Peyer's patch (tissue), 4 donors: ENCODE data around the gene VPS35L. TPM values are rescaled to one million over a fixed set of nuclear protein-coding genes. Genes with fewer than 3 reads are reported as not detected.
A peak's percentile ranks its signal among the peaks of the same experiment; 100 is the strongest.
"Not testable (repeated sequence)": the region's sequence is repeated elsewhere in the genome, so short reads cannot be mapped to it uniquely, and the experiment has no call there.

Experiments used
- DNase-seq, 3 donors: peaks; one replicate each; pipeline ENCODE4 v3.0.0-alpha.2; 2017 to 2019
- H3K27ac ChIP-seq, 4 donors: fragments of 200-600 bp; sonication (generic); one replicate each; pipeline ENCODE4 v1.5.1; 2016 to 2019
- H3K27me3 ChIP-seq, 2 donors: fragments of 200-600 bp; sonication (generic); one replicate each; pipeline ENCODE4 v1.5.1; 2019
- H3K36me3 ChIP-seq, 3 donors: fragments of 200-600 bp; sonication (generic); one replicate each; pipeline ENCODE4 v1.5.1; 2016 to 2019
- H3K4me1 ChIP-seq, 4 donors: fragments of 200-600 bp; sonication (generic); one replicate each; pipeline ENCODE4 v1.5.1; 2016 to 2019
- H3K4me3 ChIP-seq, 4 donors: fragments of 200-600 bp; sonication (generic); 1 replicate in 3 of 4; 2 replicates in 1 of 4; pipeline ENCODE4 v1.5.1; 2016 to 2019; ENCODE audit warnings: mild to moderate bottlenecking in 1 of 4
- H3K9me3 ChIP-seq, 4 donors: fragments of 200-600 bp; sonication (generic); one replicate each; pipeline ENCODE4 v1.5.1; 2016 to 2019; ENCODE audit warnings: mild to moderate bottlenecking in 1 of 4
- POLR2A ChIP-seq, 2 donors: fragments of 450-650 bp; IDR thresholded peaks; one replicate each; pipeline ENCODE4 v1.5.1; 2017; ENCODE audit warnings: antibody characterized with exemption in 2 of 2, mild to moderate bottlenecking in 2 of 2, moderate library complexity in 2 of 2
- total RNA-seq, 4 donors: library from RNA; depleted of rRNA; stranded (reverse); fragments of >200 nt; gene quantifications; one replicate each; pipeline ENCODE4 v1.1.0, GENCODE V29; 2016
- TF ChIP-seq, protein P1 (sequence below), 6 experiments: fragments of 450-650 bp in 4 of 6; fragments of 200-600 bp in 2 of 6; sonication (generic) in 1 of 6; IDR thresholded peaks; one replicate each; pipeline ENCODE4 v1.5.1; 2017 to 2019; ENCODE audit warnings: antibody characterized with exemption in 6 of 6, mild to moderate bottlenecking in 3 of 6, moderate library complexity in 1 of 6

VPS35L gene
- total RNA-seq, 4 donors from 2014 or later: 35.2 to 71.8 (median 45.2) TPM

DNA sequence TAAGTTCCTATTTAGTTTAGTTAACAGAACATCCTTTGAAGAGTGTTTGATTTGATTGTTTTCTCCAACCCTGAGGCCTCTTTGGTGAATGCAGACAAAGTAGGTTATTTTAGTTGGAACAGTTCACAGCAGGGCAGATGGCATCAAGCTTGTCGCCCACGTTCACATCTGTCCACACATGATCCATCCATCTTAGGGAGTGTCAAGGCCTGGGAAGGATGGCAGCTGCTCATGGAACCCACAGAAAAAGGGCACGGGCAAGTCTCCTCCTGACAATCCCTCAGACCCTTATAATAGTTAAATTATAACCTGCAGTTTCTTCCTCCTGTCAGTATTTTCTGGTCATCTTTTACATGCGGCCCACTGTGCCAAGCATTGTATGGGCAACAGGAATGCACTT, 102.3 kb downstream of the VPS35L start:
- Histone ChIP-seq H3K27me3 (no peaks in the 10 kb centered on the region), H3K36me3 (peaks cover 0 to 60% (median 0%) of the 10 kb centered on the region in 3 donors), H3K27ac (no peak overlapping the region), H3K4me1 (no peaks in the 10 kb centered on the region), H3K9me3 (no peaks in the 10 kb centered on the region), H3K4me3 (no peak overlapping the region)
- TF ChIP-seq, protein P1, sequence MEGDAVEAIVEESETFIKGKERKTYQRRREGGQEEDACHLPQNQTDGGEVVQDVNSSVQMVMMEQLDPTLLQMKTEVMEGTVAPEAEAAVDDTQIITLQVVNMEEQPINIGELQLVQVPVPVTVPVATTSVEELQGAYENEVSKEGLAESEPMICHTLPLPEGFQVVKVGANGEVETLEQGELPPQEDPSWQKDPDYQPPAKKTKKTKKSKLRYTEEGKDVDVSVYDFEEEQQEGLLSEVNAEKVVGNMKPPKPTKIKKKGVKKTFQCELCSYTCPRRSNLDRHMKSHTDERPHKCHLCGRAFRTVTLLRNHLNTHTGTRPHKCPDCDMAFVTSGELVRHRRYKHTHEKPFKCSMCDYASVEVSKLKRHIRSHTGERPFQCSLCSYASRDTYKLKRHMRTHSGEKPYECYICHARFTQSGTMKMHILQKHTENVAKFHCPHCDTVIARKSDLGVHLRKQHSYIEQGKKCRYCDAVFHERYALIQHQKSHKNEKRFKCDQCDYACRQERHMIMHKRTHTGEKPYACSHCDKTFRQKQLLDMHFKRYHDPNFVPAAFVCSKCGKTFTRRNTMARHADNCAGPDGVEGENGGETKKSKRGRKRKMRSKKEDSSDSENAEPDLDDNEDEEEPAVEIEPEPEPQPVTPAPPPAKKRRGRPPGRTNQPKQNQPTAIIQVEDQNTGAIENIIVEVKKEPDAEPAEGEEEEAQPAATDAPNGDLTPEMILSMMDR (IDR thresholded peaks at IDR 0.05): no peak
- TF ChIP-seq POLR2A (IDR thresholded peaks at IDR 0.05): no peak
- DNase-seq: no peak

DNA sequence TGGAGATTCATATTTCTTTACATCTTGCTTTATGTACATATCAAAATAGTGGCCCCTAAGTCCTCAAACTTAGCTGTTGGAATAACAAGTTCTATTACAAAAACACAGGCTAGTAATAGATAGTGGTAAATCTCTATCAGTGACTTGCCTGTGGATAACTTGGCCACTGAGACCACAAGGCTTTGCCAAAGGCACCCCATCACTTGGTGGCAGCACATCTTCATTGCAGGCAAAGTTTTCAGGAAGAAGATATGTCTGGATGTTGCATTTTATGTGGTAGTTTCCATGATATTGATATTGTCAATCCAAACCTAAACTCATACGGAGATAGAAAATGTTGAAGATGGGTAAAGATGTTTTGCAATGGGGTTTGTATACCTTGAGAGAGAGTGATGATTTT, 104.1 kb downstream of the VPS35L start:
- TF ChIP-seq POLR2A (IDR thresholded peaks at IDR 0.05): no peak
- TF ChIP-seq, protein P1 (IDR thresholded peaks at IDR 0.05): peak in 1 of 6 experiments; percentile 4
- DNase-seq: no peak
- H3K4me3 ChIP-seq: no peak overlapping the region
- no peaks in the 10 kb centered on the region for H3K27me3 ChIP-seq
- peaks cover 0 to 43% (median 0%) of the 10 kb centered on the region in 3 donors for H3K36me3 ChIP-seq
- no peak overlapping the region for H3K27ac ChIP-seq
- no peaks in the 10 kb centered on the region for H3K9me3 ChIP-seq
- no peaks in the 10 kb centered on the region for H3K4me1 ChIP-seq

DNA sequence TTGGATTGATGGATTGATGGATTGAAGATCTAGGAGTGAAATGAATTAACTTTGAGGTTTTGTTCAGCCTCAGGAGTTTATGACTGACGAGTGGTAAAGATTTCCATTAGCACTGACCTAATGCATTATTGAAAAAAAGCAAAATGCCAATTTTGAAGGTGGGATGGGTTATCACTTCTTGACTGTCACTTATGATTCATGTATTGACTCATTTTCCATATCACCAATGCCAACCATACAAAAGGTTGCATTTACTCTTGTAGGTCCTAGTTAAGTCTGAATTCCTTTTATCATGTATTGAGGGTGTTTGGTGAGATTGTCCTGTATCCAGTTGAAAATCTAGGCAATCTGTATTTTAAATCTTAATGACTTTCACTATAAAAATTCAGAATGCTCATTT, 104.9 kb downstream of the VPS35L start:
- H3K9me3 ChIP-seq: no peaks in the 10 kb centered on the region
- H3K4me1 ChIP-seq: no peaks in the 10 kb centered on the region
- TF ChIP-seq POLR2A (IDR thresholded peaks at IDR 0.05): no peak
- TF ChIP-seq, protein P1 (IDR thresholded peaks at IDR 0.05): no peak
- no peak overlapping the region for H3K27ac ChIP-seq
- peaks cover 0 to 40% (median 0%) of the 10 kb centered on the region in 3 donors for H3K36me3 ChIP-seq
- no peaks in the 10 kb centered on the region for H3K27me3 ChIP-seq
- no peak overlapping the region for H3K4me3 ChIP-seq
- DNase-seq: no peak

DNA sequence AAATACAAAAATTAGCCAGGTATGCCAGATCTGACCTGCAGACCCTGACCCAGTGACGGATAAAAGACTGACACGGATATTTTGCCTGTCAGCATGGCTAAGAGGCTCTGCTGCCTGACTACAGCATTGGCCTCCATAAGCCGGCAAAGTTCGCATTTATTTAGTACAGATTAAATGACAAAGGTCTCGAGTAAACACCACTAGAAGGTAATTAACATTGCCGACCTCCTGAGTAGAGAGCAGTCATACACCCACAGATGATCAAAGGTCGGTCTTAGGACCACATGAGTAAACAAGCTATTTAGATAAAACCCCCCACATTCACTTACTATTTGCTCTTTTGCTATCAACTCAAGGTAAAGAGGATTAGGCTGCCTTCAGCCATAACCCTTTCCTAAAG, 106.8 kb downstream of the VPS35L start:
- TF ChIP-seq, protein P1 (IDR thresholded peaks at IDR 0.05): no peak
- H3K36me3 ChIP-seq: peaks cover 0 to 31% (median 0%) of the 10 kb centered on the region in 3 donors

DNA sequence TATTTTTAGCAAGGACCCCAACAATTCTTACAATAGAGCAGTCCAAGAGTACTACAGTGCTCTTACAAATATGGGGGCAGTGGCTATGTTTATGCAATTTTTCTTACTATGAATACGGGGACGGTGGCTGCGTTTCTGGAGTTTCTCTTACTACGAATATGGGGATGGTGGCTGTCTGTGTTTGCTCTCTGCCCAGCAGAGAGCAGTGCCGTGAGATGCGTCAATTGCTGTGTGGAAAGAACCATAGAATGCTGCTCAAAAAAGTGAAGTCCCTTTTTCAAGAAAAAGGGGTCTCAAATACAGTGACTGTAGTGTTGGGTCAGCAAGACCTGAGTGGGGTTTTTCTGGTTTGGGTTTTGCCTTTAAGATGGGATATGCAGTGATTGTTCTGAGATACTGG, 108.7 kb downstream of the VPS35L start:
- Histone ChIP-seq H3K4me1 (no peaks in the 10 kb centered on the region), H3K27ac (no peak overlapping the region), H3K27me3 (no peaks in the 10 kb centered on the region), H3K36me3 (peaks cover 0 to 28% (median 0%) of the 10 kb centered on the region in 3 donors), H3K9me3 (no peaks in the 10 kb centered on the region), H3K4me3 (no peak overlapping the region)
- no peak for DNase-seq
- TF ChIP-seq, protein P1 (IDR thresholded peaks at IDR 0.05): no peak
- TF ChIP-seq POLR2A (IDR thresholded peaks at IDR 0.05): no peak

More for the DNA sequence above, 106.8 kb downstream of the VPS35L start:
- Histone ChIP-seq H3K27me3 (no peaks in the 10 kb centered on the region), H3K4me1 (no peaks in the 10 kb centered on the region), H3K27ac (no peak overlapping the region), H3K4me3 (no peak overlapping the region), H3K9me3 (no peaks in the 10 kb centered on the region)
- no peak for DNase-seq

DNA sequence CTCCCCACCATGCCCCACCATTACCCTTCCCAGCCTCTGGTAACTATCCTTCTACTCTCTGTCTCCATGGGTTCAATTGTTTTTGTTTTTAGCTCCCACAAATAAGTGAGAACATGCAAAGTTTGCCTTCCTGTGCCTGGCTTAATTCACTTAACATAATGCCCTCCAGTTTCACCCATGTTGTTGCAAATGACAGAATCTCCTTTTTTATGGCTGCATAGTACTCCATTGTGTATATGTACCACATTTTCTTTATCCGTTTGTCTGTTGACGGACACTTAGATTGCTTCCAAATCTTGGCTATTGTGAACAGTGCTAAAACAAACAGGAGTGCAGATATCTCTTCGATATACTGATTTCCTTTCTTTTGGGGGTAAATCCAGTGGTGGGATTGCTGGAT, 109.8 kb downstream of the VPS35L start:
- not testable (repeated sequence) for H3K4me3 ChIP-seq, H3K4me1 ChIP-seq

More for the DNA sequence above, 109.8 kb downstream of the VPS35L start:
- H3K36me3 ChIP-seq: peaks cover 0 to 38% (median 0%) of the 10 kb centered on the region in 3 donors
- not testable (repeated sequence) for H3K27ac ChIP-seq, DNase-seq, H3K9me3 ChIP-seq, H3K27me3 ChIP-seq
